ENCODE results near the gene WBP1L.

Gene WBP1L

DNA sequence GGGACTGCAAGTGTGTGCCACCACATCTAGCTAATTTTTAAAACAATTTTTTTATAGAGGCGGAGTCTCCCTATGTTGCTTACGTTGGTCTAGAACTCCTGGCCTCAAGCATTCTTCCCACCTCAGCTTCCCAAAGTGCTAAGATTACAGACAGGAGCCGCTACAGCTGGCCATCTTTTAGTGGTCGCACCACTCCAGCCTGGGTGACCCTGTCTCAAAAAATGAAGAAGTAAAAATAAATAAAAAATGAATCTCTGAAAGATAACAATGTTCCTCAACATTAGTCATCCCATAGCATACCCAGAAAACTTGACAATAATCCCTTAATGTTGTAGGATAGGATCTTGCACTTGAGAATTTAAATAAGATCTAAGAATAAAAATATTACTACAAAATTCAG lies 18.2 kb downstream of the WBP1L start:
- TF ChIP-seq POLR2AphosphoS5 (IDR thresholded peaks at IDR 0.05; ENCODE audit: low read depth) (no peak), CTCF (IDR thresholded peaks at IDR 0.05; ENCODE audit: insufficient read depth, low read length) (no peak)
- DNase-seq (ENCODE audit: low read depth in 1 of 2, low spot score in 1 of 2): no peak
- Histone ChIP-seq H3K27ac (replicated peaks) (no peak overlapping the region), H3K27me3 (ENCODE audit: insufficient read depth, poor library complexity, severe bottlenecking) (no peaks in the 10 kb centered on the region), H3K4me3 (replicated peaks; ENCODE audit: insufficient read depth, low read length) (no peak overlapping the region)

- Histone ChIP-seq H3K27me3 (ENCODE audit: insufficient read depth, poor library complexity, severe bottlenecking) (no peaks in the 10 kb centered on the region), H3K27ac (replicated peaks) (no peak overlapping the region), H3K4me3 (replicated peaks; ENCODE audit: insufficient read depth, low read length) (no peak overlapping the region)
- TF ChIP-seq CTCF (IDR thresholded peaks at IDR 0.05; ENCODE audit: insufficient read depth, low read length): no peak
- DNase-seq (ENCODE audit: low read depth in 1 of 2, low spot score in 1 of 2): no peak
Measured at GRCh38 chr10:102762401-102763015, 18.8 kb downstream of the WBP1L start.

- no peak overlapping the region for H3K27ac ChIP-seq (replicated peaks)
- H3K4me3 ChIP-seq (replicated peaks; ENCODE audit: insufficient read depth, low read length): no peak overlapping the region
- no peak for TF ChIP-seq POLR2AphosphoS5 (IDR thresholded peaks at IDR 0.05; ENCODE audit: low read depth)
- no peak for TF ChIP-seq CTCF (IDR thresholded peaks at IDR 0.05; ENCODE audit: insufficient read depth, low read length)
- no peak for TF ChIP-seq GABPA (IDR thresholded peaks at IDR 0.05; ENCODE audit: low read depth)
- no peak for TF ChIP-seq SPI1 (IDR thresholded peaks at IDR 0.05; ENCODE audit: borderline replicate concordance, low read depth)
- TF ChIP-seq, protein P1, sequence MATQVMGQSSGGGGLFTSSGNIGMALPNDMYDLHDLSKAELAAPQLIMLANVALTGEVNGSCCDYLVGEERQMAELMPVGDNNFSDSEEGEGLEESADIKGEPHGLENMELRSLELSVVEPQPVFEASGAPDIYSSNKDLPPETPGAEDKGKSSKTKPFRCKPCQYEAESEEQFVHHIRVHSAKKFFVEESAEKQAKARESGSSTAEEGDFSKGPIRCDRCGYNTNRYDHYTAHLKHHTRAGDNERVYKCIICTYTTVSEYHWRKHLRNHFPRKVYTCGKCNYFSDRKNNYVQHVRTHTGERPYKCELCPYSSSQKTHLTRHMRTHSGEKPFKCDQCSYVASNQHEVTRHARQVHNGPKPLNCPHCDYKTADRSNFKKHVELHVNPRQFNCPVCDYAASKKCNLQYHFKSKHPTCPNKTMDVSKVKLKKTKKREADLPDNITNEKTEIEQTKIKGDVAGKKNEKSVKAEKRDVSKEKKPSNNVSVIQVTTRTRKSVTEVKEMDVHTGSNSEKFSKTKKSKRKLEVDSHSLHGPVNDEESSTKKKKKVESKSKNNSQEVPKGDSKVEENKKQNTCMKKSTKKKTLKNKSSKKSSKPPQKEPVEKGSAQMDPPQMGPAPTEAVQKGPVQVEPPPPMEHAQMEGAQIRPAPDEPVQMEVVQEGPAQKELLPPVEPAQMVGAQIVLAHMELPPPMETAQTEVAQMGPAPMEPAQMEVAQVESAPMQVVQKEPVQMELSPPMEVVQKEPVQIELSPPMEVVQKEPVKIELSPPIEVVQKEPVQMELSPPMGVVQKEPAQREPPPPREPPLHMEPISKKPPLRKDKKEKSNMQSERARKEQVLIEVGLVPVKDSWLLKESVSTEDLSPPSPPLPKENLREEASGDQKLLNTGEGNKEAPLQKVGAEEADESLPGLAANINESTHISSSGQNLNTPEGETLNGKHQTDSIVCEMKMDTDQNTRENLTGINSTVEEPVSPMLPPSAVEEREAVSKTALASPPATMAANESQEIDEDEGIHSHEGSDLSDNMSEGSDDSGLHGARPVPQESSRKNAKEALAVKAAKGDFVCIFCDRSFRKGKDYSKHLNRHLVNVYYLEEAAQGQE (IDR thresholded peaks at IDR 0.05; ENCODE audit: insufficient replicate concordance, low read depth): no peak
- no peaks in the 10 kb centered on the region for H3K27me3 ChIP-seq (ENCODE audit: insufficient read depth, poor library complexity, severe bottlenecking)
- DNase-seq (ENCODE audit: low read depth in 1 of 2, low spot score in 1 of 2): no peak
Measured at GRCh38 chr10:102763037-102763607, 19.4 kb downstream of the WBP1L start.

GRCh38 chr10:102764470-102765161 lies 20.9 kb downstream of the WBP1L start:
- TF ChIP-seq GABPA (IDR thresholded peaks at IDR 0.05; ENCODE audit: low read depth): no peak
- no peak for TF ChIP-seq CTCF (IDR thresholded peaks at IDR 0.05; ENCODE audit: insufficient read depth, low read length)
- TF ChIP-seq POLR2AphosphoS5 (IDR thresholded peaks at IDR 0.05; ENCODE audit: low read depth): no peak
- TF ChIP-seq SPI1 (IDR thresholded peaks at IDR 0.05; ENCODE audit: borderline replicate concordance, low read depth): no peak
- TF ChIP-seq, protein P1 (IDR thresholded peaks at IDR 0.05; ENCODE audit: insufficient replicate concordance, low read depth): no peak
- no peak for DNase-seq (ENCODE audit: low read depth in 1 of 2, low spot score in 1 of 2)
- H3K27ac ChIP-seq (replicated peaks): no peak overlapping the region
- no peaks in the 10 kb centered on the region for H3K27me3 ChIP-seq (ENCODE audit: insufficient read depth, poor library complexity, severe bottlenecking)
- no peak overlapping the region for H3K4me3 ChIP-seq (replicated peaks; ENCODE audit: insufficient read depth, low read length)

Measured in HL-60 (cell line).